Hepatocyte (in vitro differentiated cells): ENCODE results near the gene ACTC1. TPM values are rescaled to one million over a fixed set of nuclear protein-coding genes. Genes with fewer than 3 reads are reported as not detected.

Source experiments
- DNase-seq: peaks from one replicate; pipeline ENCODE4 v3.0.0-alpha.2; 2016; ENCODE audit warnings: low spot score
- H2AFZ ChIP-seq: fragments of 200-600 bp; sonication (generic); 2 replicates; pipeline ENCODE4 v1.6.0; 2016; ENCODE audit warnings: antibody characterized with exemption, mild to moderate bottlenecking
- H3K27ac ChIP-seq: fragments of 200-600 bp; sonication (generic); 2 replicates; pipeline ENCODE4 v1.5.1; 2016; ENCODE audit warnings: mild to moderate bottlenecking
- H3K27me3 ChIP-seq: fragments of 200-600 bp; sonication (generic); 2 replicates; pipeline ENCODE4 v1.6.1; 2016
- H3K36me3 ChIP-seq: fragments of 200-600 bp; sonication (generic); replicated peaks from 2 replicates; pipeline ENCODE4 v1.5.1; 2016; ENCODE audit warnings: low read depth; ENCODE audit not compliant: insufficient read depth
- H3K4me1 ChIP-seq: fragments of 200-600 bp; sonication (generic); 2 replicates; pipeline ENCODE4 v1.5.1; 2016; ENCODE audit warnings: mild to moderate bottlenecking, moderate library complexity; ENCODE audit not compliant: insufficient read depth
- H3K4me2 ChIP-seq: fragments of 200-600 bp; sonication (generic); 2 replicates; pipeline ENCODE4 v1.6.0; 2016
- H3K4me3 ChIP-seq: fragments of 200-600 bp; sonication (generic); 2 replicates; pipeline ENCODE4 v1.5.1; 2016; ENCODE audit warnings: mild to moderate bottlenecking
- H3K79me2 ChIP-seq: fragments of 200-600 bp; sonication (generic); 2 replicates; pipeline ENCODE4 v1.6.0; 2017; ENCODE audit warnings: mild to moderate bottlenecking
- H3K9me2 ChIP-seq: fragments of 200-600 bp; sonication (generic); replicated peaks from 2 replicates; pipeline ENCODE4 v1.6.0; 2017; ENCODE audit warnings: mild to moderate bottlenecking; ENCODE audit not compliant: insufficient read depth
- H3K9me3 ChIP-seq: fragments of 200-600 bp; sonication (generic); 2 replicates; pipeline ENCODE4 v1.5.1; 2016; ENCODE audit warnings: low read depth, mild to moderate bottlenecking
- H4K20me1 ChIP-seq: fragments of 200-600 bp; sonication (generic); 2 replicates; pipeline ENCODE4 v1.6.0; 2016; ENCODE audit warnings: mild to moderate bottlenecking; ENCODE audit not compliant: insufficient read depth, poor library complexity, severe bottlenecking
- CTCF ChIP-seq: fragments of 200-600 bp; sonication (generic); IDR thresholded peaks from 2 replicates; pipeline ENCODE4 v1.5.1; 2016; ENCODE audit warnings: antibody characterized with exemption, mild to moderate bottlenecking; ENCODE audit not compliant: poor library complexity
- EZH2 ChIP-seq: fragments of 200-600 bp; sonication (generic); IDR thresholded peaks from 2 replicates; pipeline ENCODE4 v1.6.1; 2016; ENCODE audit warnings: antibody characterized with exemption, mild to moderate bottlenecking, borderline replicate concordance
- EZH2phosphoT487 ChIP-seq: fragments of 200-600 bp; sonication (generic); IDR thresholded peaks from one replicate; pipeline ENCODE4 v1.6.1; 2018; ENCODE audit warnings: antibody characterized with exemption, mild to moderate bottlenecking, low read depth, moderate library complexity; ENCODE audit not compliant: unreplicated experiment, severe bottlenecking
- WGBS: methylation state at CpG from one replicate; pipeline ENCODE4 v1.1.6; 2016; ENCODE audit warnings: low lambda C conversion rate; ENCODE audit errors: missing lambda C conversion rate; 5-methylcytosine and 5-hydroxymethylcytosine counted together
- polyA plus RNA-seq: library from polyadenylated mRNA; unstranded; fragments of >200 nt; fragmentation: Nextera tagmentation; extraction: Ambion mirVana; gene quantifications from 2 replicates; pipeline ENCODE4 v1.2.1, GENCODE V29; 2016
- total RNA-seq: library from RNA; depleted of rRNA; stranded (reverse); fragments of >200 nt; gene quantifications from 2 replicates; pipeline ENCODE4 v1.2.3, GENCODE V29; 2014

ACTC1 gene
- total and polyA plus RNA-seq, 2 experiments from 2014 or later: 1.7 to 4.7 TPM

- no peaks in the 10 kb centered on the region for H3K36me3 ChIP-seq
- H3K9me3 ChIP-seq: no peaks in the 10 kb centered on the region
- H3K27me3 ChIP-seq: peaks cover 32% of the 10 kb centered on the region
- no peak overlapping the region for H3K4me3 ChIP-seq
- no peak overlapping the region for H3K27ac ChIP-seq
- no peaks in the 10 kb centered on the region for H3K9me2 ChIP-seq
- H2AFZ ChIP-seq: no peak overlapping the region
- H3K79me2 ChIP-seq: no peaks in the 10 kb centered on the region
- peaks cover 23% of the 10 kb centered on the region for H3K4me1 ChIP-seq
- 40% methylated on average over 5 of the region's 5 CpGs for WGBS
- H4K20me1 ChIP-seq: no peaks in the 10 kb centered on the region
- TF ChIP-seq CTCF (no peak), EZH2phosphoT487 (no peak), EZH2 (no peak)
- no peak overlapping the region for H3K4me2 ChIP-seq
- DNase-seq: no peak
Measured at GRCh38 chr15:34796847-34797435, 1.6 kb upstream of the ACTC1 start.

GRCh38 chr15:34794590-34795206 is 651 bp downstream of the ACTC1 start:
- Histone ChIP-seq H3K9me3 (no peaks in the 10 kb centered on the region), H2AFZ (no peak overlapping the region), H3K27me3 (peaks cover 32% of the 10 kb centered on the region), H3K4me2 (peak overlapping the region; percentile 76), H3K9me2 (no peaks in the 10 kb centered on the region), H3K4me1 (peaks cover 17% of the 10 kb centered on the region), H3K27ac (no peak overlapping the region), H3K36me3 (no peaks in the 10 kb centered on the region), H3K79me2 (no peaks in the 10 kb centered on the region), H4K20me1 (no peaks in the 10 kb centered on the region), H3K4me3 (no peak overlapping the region)
- WGBS: 82% methylated on average over 32 of the region's 33 CpGs
- no peak for DNase-seq
- TF ChIP-seq EZH2: no peak
- TF ChIP-seq CTCF: no peak
- no peak for TF ChIP-seq EZH2phosphoT487

GRCh38 chr15:34793901-34794300 is 1.4 kb downstream of the ACTC1 start:
- Histone ChIP-seq H3K27me3 (peaks cover 32% of the 10 kb centered on the region), H3K79me2 (no peaks in the 10 kb centered on the region), H3K9me3 (no peaks in the 10 kb centered on the region), H3K36me3 (no peaks in the 10 kb centered on the region), H3K9me2 (no peaks in the 10 kb centered on the region), H3K4me2 (no peak overlapping the region), H2AFZ (no peak overlapping the region), H3K27ac (no peak overlapping the region), H3K4me1 (peaks cover 10% of the 10 kb centered on the region), H4K20me1 (no peaks in the 10 kb centered on the region), H3K4me3 (no peak overlapping the region)
- no peak for DNase-seq
- TF ChIP-seq EZH2phosphoT487: no peak
- TF ChIP-seq EZH2: no peak
- TF ChIP-seq CTCF: no peak
- 60% methylated on average over 2 of the region's 2 CpGs for WGBS
